Heart left ventricle (tissue), 13 donors: ENCODE results near the gene DMAC2.

Source experiments
- POLR2A ChIP-seq, 2 donors: fragments of 450-650 bp; IDR thresholded peaks; one replicate each; pipeline ENCODE4 v1.6.1; 2017; ENCODE audit warnings: antibody characterized with exemption in 2 of 2, mild to moderate bottlenecking in 2 of 2, moderate library complexity in 2 of 2
- TF ChIP-seq, protein P1 (sequence below), 12 donors: fragments of 200-600 bp; sonication (generic) in 4 of 12; IDR thresholded peaks; one replicate each; pipeline versions ENCODE4 v1.5.0 to v1.8.0; 2018 to 2022; ENCODE audit warnings: antibody characterized with exemption in 12 of 12, mild to moderate bottlenecking in 5 of 12
- donor health status: ischemic (EF 13 %, LVEDD 7.1; RV severe dilation, severe dysfunction).
- donor health status: DM: no; HTN: yes; CAD: no.
- donor health status: DM: no; HTN: no; CAD: no.
- donor health status: ischemic (EF 25% LVEDD 6.9; RV normal size, moderate dysfunction).
- donor health status: ischemic (EF 25% LVEDD 5.7; RV mildly dilated, moderate dysfunction).
- donor health status: ischemic (EF 35%, LVEDD 5.7; RV mildly dilated, moderate dysfunction).
- donor health status: nonischemic (EF 11% LVEDD 7.7; RV severe dilation, severe dysfunction).
- donor health status: DM: yes; HTN: yes; CAD: no.
- donor health status: PGD.
- donor health status: ischemic (EF 29% LVEDD 5.4; RV normal size, mild dysfunction).
- donor health status: nonischemic (EF 23%, LVEDD 6.1; RV moderate dilation, normal function).

GRCh38 chr19:41426116-41426841 lies 13.4 kb downstream of the DMAC2 start:
- TF ChIP-seq POLR2A (IDR thresholded peaks at IDR 0.05): no peak
- TF ChIP-seq, protein P1, sequence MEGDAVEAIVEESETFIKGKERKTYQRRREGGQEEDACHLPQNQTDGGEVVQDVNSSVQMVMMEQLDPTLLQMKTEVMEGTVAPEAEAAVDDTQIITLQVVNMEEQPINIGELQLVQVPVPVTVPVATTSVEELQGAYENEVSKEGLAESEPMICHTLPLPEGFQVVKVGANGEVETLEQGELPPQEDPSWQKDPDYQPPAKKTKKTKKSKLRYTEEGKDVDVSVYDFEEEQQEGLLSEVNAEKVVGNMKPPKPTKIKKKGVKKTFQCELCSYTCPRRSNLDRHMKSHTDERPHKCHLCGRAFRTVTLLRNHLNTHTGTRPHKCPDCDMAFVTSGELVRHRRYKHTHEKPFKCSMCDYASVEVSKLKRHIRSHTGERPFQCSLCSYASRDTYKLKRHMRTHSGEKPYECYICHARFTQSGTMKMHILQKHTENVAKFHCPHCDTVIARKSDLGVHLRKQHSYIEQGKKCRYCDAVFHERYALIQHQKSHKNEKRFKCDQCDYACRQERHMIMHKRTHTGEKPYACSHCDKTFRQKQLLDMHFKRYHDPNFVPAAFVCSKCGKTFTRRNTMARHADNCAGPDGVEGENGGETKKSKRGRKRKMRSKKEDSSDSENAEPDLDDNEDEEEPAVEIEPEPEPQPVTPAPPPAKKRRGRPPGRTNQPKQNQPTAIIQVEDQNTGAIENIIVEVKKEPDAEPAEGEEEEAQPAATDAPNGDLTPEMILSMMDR (IDR thresholded peaks at IDR 0.05): no peak
